Measurements from ENCODE around the gene SAMD11. TPM values are rescaled to one million over a fixed set of nuclear protein-coding genes. Genes with fewer than 3 reads are reported as not detected.
A peak's percentile ranks its signal among the peaks of the same experiment; 100 is the strongest.

Gene SAMD11
- total and polyA plus RNA-seq, 10 of the 15 experiments (the other 5 are each of a cell fraction or from before 2014, with no cell fraction given), result 0.04 to 0.31 (median 0.19) TPM; not detected in 6

DNA sequence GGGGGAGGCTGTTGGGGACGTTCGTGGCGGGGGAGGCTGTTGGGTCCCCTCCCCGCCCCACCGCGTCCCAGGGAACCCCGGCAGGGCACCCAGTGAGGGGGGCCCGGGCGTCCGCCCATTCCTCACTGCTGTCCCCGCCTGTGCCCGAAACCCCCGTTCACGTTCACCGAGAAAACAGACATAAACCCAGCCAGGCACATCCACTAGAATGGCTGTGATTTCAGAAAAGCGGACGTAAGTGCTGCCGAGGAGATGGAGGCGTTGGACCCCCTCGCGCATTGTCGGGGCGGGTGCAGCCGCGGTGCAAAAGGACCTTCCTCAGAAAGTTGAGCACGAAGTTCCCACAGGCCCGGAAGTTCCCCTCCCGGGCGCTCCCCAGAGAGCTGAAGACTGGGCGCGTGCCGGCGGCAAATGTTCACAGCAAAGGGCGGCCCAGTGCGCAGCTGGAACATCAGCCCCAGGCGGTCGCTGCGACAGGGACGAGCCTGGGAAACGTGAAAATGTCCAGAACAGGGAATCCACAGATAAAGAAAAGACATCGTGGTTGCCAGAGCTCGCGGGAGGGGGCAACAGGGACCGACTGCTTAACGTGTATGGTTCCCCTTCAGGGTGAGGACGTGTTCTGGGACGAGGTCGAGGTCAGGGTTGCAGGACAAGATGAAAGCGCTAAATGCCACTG, 18.5 kb upstream of the SAMD11 start (continued):
- TF ChIP-seq TBL1XR1 (IDR thresholded peaks at IDR 0.05; ENCODE audit: low read depth, low read length), result no peak
- TF ChIP-seq TCF7 (IDR thresholded peaks at IDR 0.05; ENCODE audit: borderline replicate concordance), result no peak
- TF ChIP-seq STAT1 (conservative IDR thresholded peaks at IDR 0.05), result no peak
- TF ChIP-seq, protein P1, sequence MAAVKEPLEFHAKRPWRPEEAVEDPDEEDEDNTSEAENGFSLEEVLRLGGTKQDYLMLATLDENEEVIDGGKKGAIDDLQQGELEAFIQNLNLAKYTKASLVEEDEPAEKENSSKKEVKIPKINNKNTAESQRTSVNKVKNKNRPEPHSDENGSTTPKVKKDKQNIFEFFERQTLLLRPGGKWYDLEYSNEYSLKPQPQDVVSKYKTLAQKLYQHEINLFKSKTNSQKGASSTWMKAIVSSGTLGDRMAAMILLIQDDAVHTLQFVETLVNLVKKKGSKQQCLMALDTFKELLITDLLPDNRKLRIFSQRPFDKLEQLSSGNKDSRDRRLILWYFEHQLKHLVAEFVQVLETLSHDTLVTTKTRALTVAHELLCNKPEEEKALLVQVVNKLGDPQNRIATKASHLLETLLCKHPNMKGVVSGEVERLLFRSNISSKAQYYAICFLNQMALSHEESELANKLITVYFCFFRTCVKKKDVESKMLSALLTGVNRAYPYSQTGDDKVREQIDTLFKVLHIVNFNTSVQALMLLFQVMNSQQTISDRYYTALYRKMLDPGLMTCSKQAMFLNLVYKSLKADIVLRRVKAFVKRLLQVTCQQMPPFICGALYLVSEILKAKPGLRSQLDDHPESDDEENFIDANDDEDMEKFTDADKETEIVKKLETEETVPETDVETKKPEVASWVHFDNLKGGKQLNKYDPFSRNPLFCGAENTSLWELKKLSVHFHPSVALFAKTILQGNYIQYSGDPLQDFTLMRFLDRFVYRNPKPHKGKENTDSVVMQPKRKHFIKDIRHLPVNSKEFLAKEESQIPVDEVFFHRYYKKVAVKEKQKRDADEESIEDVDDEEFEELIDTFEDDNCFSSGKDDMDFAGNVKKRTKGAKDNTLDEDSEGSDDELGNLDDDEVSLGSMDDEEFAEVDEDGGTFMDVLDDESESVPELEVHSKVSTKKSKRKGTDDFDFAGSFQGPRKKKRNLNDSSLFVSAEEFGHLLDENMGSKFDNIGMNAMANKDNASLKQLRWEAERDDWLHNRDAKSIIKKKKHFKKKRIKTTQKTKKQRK (IDR thresholded peaks at IDR 0.05; ENCODE audit: low read depth, low read length), result no peak
- 0 out of 2 replicates have a peak, but pooled peaks have one; percentile 41 for TF ChIP-seq BACH1 (IDR thresholded peaks at IDR 0.05; ENCODE audit: borderline replicate concordance)
- no peak for TF ChIP-seq RAD51 (IDR thresholded peaks at IDR 0.05)
- TF ChIP-seq SMARCA5 (IDR thresholded peaks at IDR 0.05), result no peak
- TF ChIP-seq CBX5 (IDR thresholded peaks at IDR 0.05; ENCODE audit: low read depth), result no peak
- no peak for TF ChIP-seq EP300 (IDR thresholded peaks at IDR 0.05; ENCODE audit: borderline replicate concordance in 1 of 2, control insufficient read depth in 1 of 2, low read depth in 2 of 2, low read length in 2 of 2)
- TF ChIP-seq ETV6 (conservative IDR thresholded peaks at IDR 0.05 in 1 of 2, IDR thresholded peaks at IDR 0.05 in 1 of 2; ENCODE audit: borderline replicate concordance in 1 of 2, low read depth in 1 of 2), result no peak
- no peak for TF ChIP-seq HDAC6 (IDR thresholded peaks at IDR 0.05; ENCODE audit: unreplicated experiment)
- TF ChIP-seq NR2C1 (IDR thresholded peaks at IDR 0.05), result no peak
- TF ChIP-seq GATAD2B (conservative IDR thresholded peaks at IDR 0.05; ENCODE audit: low read depth), result peak; percentile 89
- TF ChIP-seq, protein P2, sequence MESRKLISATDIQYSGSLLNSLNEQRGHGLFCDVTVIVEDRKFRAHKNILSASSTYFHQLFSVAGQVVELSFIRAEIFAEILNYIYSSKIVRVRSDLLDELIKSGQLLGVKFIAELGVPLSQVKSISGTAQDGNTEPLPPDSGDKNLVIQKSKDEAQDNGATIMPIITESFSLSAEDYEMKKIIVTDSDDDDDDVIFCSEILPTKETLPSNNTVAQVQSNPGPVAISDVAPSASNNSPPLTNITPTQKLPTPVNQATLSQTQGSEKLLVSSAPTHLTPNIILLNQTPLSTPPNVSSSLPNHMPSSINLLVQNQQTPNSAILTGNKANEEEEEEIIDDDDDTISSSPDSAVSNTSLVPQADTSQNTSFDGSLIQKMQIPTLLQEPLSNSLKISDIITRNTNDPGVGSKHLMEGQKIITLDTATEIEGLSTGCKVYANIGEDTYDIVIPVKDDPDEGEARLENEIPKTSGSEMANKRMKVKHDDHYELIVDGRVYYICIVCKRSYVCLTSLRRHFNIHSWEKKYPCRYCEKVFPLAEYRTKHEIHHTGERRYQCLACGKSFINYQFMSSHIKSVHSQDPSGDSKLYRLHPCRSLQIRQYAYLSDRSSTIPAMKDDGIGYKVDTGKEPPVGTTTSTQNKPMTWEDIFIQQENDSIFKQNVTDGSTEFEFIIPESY (IDR thresholded peaks at IDR 0.05), result no peak
- no peak for TF ChIP-seq KAT2A (conservative IDR thresholded peaks at IDR 0.05; ENCODE audit: control insufficient read depth, low read depth, low read length)
- TF ChIP-seq, protein P3, sequence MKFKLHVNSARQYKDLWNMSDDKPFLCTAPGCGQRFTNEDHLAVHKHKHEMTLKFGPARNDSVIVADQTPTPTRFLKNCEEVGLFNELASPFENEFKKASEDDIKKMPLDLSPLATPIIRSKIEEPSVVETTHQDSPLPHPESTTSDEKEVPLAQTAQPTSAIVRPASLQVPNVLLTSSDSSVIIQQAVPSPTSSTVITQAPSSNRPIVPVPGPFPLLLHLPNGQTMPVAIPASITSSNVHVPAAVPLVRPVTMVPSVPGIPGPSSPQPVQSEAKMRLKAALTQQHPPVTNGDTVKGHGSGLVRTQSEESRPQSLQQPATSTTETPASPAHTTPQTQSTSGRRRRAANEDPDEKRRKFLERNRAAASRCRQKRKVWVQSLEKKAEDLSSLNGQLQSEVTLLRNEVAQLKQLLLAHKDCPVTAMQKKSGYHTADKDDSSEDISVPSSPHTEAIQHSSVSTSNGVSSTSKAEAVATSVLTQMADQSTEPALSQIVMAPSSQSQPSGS (IDR thresholded peaks at IDR 0.05; ENCODE audit: low read length), result no peak
- 0 out of 2 replicates have a peak, but pooled peaks have one; percentile 26 for TF ChIP-seq HDGF (IDR thresholded peaks at IDR 0.05)
- TF ChIP-seq YY1 (IDR thresholded peaks at IDR 0.05; ENCODE audit: low read depth, low read length), result no peak
- TF ChIP-seq NFYA (IDR thresholded peaks at IDR 0.05; ENCODE audit: borderline replicate concordance, low read depth, low read length), result no peak
- no peak for TF ChIP-seq DPF2 (IDR thresholded peaks at IDR 0.05)
- peak; percentile 50; the same call in 1 of the 2 replicates for TF ChIP-seq SIN3A (IDR thresholded peaks at IDR 0.05; ENCODE audit: low read depth, low read length)
- TF ChIP-seq, protein P4, sequence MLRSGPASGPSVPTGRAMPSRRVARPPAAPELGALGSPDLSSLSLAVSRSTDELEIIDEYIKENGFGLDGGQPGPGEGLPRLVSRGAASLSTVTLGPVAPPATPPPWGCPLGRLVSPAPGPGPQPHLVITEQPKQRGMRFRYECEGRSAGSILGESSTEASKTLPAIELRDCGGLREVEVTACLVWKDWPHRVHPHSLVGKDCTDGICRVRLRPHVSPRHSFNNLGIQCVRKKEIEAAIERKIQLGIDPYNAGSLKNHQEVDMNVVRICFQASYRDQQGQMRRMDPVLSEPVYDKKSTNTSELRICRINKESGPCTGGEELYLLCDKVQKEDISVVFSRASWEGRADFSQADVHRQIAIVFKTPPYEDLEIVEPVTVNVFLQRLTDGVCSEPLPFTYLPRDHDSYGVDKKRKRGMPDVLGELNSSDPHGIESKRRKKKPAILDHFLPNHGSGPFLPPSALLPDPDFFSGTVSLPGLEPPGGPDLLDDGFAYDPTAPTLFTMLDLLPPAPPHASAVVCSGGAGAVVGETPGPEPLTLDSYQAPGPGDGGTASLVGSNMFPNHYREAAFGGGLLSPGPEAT (IDR thresholded peaks at IDR 0.05; ENCODE audit: low read depth), result 0 out of 2 replicates have a peak, but pooled peaks have one; percentile 62
